Parathyroid adenoma (tissue), 2 donors: ENCODE results near the gene SLC15A3.

ENCODE experiments used
- H2AFZ ChIP-seq: fragments of 300-600 bp; sonication (generic); one replicate; pipeline ENCODE4 v1.7.0; 2017; ENCODE audit warnings: antibody characterized with exemption, mild to moderate bottlenecking
- H3K27ac ChIP-seq: fragments of 300-600 bp; sonication (generic); one replicate; pipeline ENCODE4 v1.7.0; 2017
- H3K27me3 ChIP-seq: fragments of 300-600 bp; sonication (generic); one replicate; pipeline ENCODE4 v1.7.0; 2017; ENCODE audit warnings: low read length; ENCODE audit not compliant: control insufficient read depth, insufficient read depth
- H3K36me3 ChIP-seq: fragments of 300-600 bp; sonication (generic); one replicate; pipeline ENCODE4 v1.7.0; 2017; ENCODE audit warnings: low read length; ENCODE audit not compliant: control insufficient read depth, insufficient read depth
- H3K4me1 ChIP-seq: fragments of 300-600 bp; sonication (generic); one replicate; pipeline ENCODE4 v1.7.0; 2017; ENCODE audit warnings: control low read depth
- H3K4me2 ChIP-seq: fragments of 300-600 bp; sonication (generic); one replicate; pipeline ENCODE4 v1.7.0; 2017; ENCODE audit warnings: low read length
- H3K4me3 ChIP-seq: fragments of 300-600 bp; sonication (generic); one replicate; pipeline ENCODE4 v1.7.0; 2017; ENCODE audit warnings: low read depth, low read length
- H3K79me2 ChIP-seq: fragments of 300-600 bp; sonication (generic); one replicate; pipeline ENCODE4 v1.7.0; 2017; ENCODE audit warnings: control low read depth
- H3K9ac ChIP-seq: fragments of 300-600 bp; sonication (generic); one replicate; pipeline ENCODE4 v1.7.0; 2017; ENCODE audit warnings: mild to moderate bottlenecking
- H3K9me3 ChIP-seq: fragments of 300-600 bp; sonication (generic); one replicate; pipeline ENCODE4 v1.7.0; 2017; ENCODE audit warnings: low read length; ENCODE audit not compliant: control insufficient read depth
- TF ChIP-seq, protein P1 (sequence below): fragments of 300-600 bp; sonication (generic); IDR thresholded peaks from one replicate; pipeline ENCODE4 v1.7.0; 2017; ENCODE audit warnings: antibody characterized with exemption, mild to moderate bottlenecking
- donor health status: primary hyperparathyroidism.

SLC15A3 gene

DNA sequence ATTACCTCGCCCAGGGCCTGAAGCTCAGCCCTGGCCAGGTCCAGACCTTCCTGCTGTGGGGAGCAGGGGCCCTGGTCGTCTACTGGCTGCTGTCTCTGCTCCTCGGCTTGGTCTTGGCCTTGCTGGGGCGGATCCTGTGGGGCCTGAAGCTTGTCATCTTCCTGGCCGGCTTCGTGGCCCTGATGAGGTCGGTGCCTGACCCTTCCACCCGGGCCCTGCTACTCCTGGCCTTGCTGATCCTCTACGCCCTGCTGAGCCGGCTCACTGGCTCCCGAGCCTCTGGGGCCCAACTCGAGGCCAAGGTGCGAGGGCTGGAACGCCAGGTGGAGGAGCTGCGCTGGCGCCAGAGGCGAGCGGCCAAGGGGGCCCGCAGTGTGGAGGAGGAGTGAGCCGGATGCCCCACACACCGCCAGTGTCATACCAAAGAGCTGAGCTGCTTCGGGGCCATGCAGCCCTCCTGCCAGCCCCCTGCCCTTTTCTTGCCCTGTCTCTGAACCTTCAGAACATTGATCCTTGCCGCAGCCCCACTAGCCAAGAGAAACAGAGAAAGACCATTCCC, 30.1 kb downstream of the SLC15A3 start:
- H2AFZ ChIP-seq: no peak overlapping the region
- no peaks in the 10 kb centered on the region for H3K79me2 ChIP-seq
- H3K27ac ChIP-seq: no peak overlapping the region
- H3K4me2 ChIP-seq: no peak overlapping the region
- H3K4me3 ChIP-seq: no peak overlapping the region
- H3K36me3 ChIP-seq: no peaks in the 10 kb centered on the region
- no peaks in the 10 kb centered on the region for H3K4me1 ChIP-seq
- no peaks in the 10 kb centered on the region for H3K27me3 ChIP-seq
- no peaks in the 10 kb centered on the region for H3K9me3 ChIP-seq
- no peak overlapping the region for H3K9ac ChIP-seq
- TF ChIP-seq, protein P1, sequence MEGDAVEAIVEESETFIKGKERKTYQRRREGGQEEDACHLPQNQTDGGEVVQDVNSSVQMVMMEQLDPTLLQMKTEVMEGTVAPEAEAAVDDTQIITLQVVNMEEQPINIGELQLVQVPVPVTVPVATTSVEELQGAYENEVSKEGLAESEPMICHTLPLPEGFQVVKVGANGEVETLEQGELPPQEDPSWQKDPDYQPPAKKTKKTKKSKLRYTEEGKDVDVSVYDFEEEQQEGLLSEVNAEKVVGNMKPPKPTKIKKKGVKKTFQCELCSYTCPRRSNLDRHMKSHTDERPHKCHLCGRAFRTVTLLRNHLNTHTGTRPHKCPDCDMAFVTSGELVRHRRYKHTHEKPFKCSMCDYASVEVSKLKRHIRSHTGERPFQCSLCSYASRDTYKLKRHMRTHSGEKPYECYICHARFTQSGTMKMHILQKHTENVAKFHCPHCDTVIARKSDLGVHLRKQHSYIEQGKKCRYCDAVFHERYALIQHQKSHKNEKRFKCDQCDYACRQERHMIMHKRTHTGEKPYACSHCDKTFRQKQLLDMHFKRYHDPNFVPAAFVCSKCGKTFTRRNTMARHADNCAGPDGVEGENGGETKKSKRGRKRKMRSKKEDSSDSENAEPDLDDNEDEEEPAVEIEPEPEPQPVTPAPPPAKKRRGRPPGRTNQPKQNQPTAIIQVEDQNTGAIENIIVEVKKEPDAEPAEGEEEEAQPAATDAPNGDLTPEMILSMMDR: no peak

DNA sequence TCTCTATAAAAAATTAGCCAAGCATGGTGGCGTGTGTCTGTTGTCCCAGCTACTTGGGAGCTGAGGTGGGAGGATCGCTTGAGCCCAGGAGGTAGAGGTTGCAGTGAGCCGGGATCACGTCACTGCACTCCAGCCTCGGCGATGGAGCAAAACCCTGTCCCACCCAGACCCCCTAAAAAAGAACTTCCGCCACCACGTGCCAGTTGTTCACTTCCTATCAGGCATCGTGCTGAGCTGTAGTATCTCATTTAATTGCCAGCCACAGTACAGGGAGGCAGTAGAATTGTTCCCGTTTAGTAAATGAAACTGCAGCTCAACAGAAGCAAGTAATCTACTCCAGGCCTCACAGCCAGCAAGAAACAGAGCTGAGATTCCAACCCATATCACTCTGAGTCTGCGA, 30.7 kb downstream of the SLC15A3 start:
- H3K4me2 ChIP-seq: no peak overlapping the region
- H2AFZ ChIP-seq: no peak overlapping the region
- no peaks in the 10 kb centered on the region for H3K36me3 ChIP-seq
- H3K27ac ChIP-seq: no peak overlapping the region
- H3K4me3 ChIP-seq: no peak overlapping the region
- H3K9ac ChIP-seq: no peak overlapping the region
- H3K4me1 ChIP-seq: no peaks in the 10 kb centered on the region
- no peaks in the 10 kb centered on the region for H3K27me3 ChIP-seq
- no peaks in the 10 kb centered on the region for H3K9me3 ChIP-seq
- TF ChIP-seq, protein P1: no peak
- no peaks in the 10 kb centered on the region for H3K79me2 ChIP-seq

DNA sequence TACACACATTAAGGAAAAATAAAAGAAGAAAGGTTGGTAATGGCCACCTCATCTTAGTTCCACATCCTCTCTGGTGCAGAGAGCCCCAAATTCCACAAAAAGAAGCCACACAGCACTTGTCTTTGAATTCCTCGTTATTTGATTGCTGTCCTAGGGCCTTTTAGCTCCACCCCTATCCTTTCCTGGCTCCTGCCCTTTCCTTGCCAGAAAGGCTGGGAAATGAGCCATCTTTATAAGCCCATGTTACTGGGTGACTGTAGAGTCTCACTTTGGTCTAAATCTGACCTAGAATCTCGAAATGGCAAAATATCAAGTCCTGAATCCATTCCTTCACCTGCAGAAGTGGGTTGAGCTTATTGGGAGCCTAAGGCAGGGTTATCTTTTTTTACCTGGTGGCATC, 32.0 kb downstream of the SLC15A3 start:
- H3K79me2 ChIP-seq: no peaks in the 10 kb centered on the region
- no peak overlapping the region for H3K4me2 ChIP-seq
- H3K27me3 ChIP-seq: no peaks in the 10 kb centered on the region
- H3K9ac ChIP-seq: no peak overlapping the region
- TF ChIP-seq, protein P1: no peak
- no peak overlapping the region for H3K4me3 ChIP-seq
- no peaks in the 10 kb centered on the region for H3K9me3 ChIP-seq
- H3K27ac ChIP-seq: no peak overlapping the region
- H3K4me1 ChIP-seq: peaks cover 4% of the 10 kb centered on the region
- H2AFZ ChIP-seq: no peak overlapping the region
- no peaks in the 10 kb centered on the region for H3K36me3 ChIP-seq

DNA sequence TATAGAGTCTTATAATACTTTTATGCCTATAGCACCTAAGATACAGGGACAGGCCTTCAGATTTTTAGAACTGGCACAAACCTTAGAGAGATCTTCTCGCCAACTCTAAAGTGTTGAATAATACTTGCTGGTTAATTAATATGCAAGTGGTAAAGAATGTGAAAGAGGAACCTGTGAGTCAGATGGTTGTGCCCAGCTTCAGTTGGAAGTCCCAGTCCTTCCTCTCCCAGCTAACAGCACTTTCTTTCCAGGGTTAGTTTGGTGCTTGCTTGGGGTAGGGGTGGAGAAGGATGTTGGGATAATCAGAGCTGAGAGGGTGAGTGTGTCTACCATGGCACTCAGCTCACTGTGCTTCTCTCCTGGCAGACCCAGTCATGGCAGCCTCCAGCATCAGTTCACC, 32.7 kb downstream of the SLC15A3 start:
- no peaks in the 10 kb centered on the region for H3K36me3 ChIP-seq
- no peak overlapping the region for H2AFZ ChIP-seq
- TF ChIP-seq, protein P1: no peak
- H3K4me1 ChIP-seq: peaks cover 4% of the 10 kb centered on the region
- no peak overlapping the region for H3K4me3 ChIP-seq
- H3K27ac ChIP-seq: no peak overlapping the region
- H3K79me2 ChIP-seq: no peaks in the 10 kb centered on the region
- H3K4me2 ChIP-seq: no peak overlapping the region
- H3K27me3 ChIP-seq: no peaks in the 10 kb centered on the region
- no peak overlapping the region for H3K9ac ChIP-seq
- H3K9me3 ChIP-seq: no peaks in the 10 kb centered on the region

DNA sequence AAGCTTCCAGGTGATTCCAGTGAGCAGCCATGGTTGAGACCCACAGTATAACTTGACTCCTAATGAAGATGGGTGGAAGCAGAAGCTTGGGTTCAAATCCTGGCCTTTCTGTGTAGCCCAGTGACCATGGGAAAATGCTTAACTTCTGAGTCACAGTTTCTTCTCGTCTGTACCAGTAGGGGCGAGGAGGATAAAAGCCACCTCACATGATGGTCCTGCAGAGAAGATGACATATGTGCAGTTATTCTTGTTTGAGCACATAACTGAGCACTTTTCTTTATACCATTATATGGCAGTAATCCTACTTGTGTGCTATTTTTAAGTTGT, 33.1 kb downstream of the SLC15A3 start:
- H3K36me3 ChIP-seq: no peaks in the 10 kb centered on the region
- H3K9me3 ChIP-seq: no peaks in the 10 kb centered on the region
- H3K79me2 ChIP-seq: no peaks in the 10 kb centered on the region
- peaks cover 4% of the 10 kb centered on the region for H3K4me1 ChIP-seq
- TF ChIP-seq, protein P1: no peak
- no peak overlapping the region for H3K4me3 ChIP-seq
- no peak overlapping the region for H3K4me2 ChIP-seq
- no peak overlapping the region for H3K27ac ChIP-seq
- H3K9ac ChIP-seq: no peak overlapping the region
- no peak overlapping the region for H2AFZ ChIP-seq
- H3K27me3 ChIP-seq: no peaks in the 10 kb centered on the region
